Mucosa of descending colon (tissue), 3 donors: ENCODE data around the gene MYL11. TPM values are rescaled to one million over a fixed set of nuclear protein-coding genes. Genes with fewer than 3 reads are reported as not detected.

Source experiments
- ATAC-seq: fragments of 200-7000 bp; cut with Tn5 transposase; one replicate; pipeline ENCODE4 v1.9.1; 2020; ENCODE audit warnings: mild to moderate bottlenecking, moderate library complexity
- DNase-seq, 3 donors: peaks; one replicate each; pipeline ENCODE4 v3.0.0-alpha.2; 2020
- H3K36me3 ChIP-seq: fragments of 200-600 bp; one replicate; pipeline ENCODE4 v1.8.0; 2021; ENCODE audit warnings: low read depth, mild to moderate bottlenecking
- H3K4me1 ChIP-seq: fragments of 200-600 bp; one replicate; pipeline ENCODE4 v1.8.0; 2021; ENCODE audit warnings: low read depth, mild to moderate bottlenecking
- H3K4me3 ChIP-seq: fragments of 200-600 bp; one replicate; pipeline ENCODE4 v1.8.0; 2021; ENCODE audit warnings: mild to moderate bottlenecking
- H3K9me3 ChIP-seq: fragments of 200-600 bp; one replicate; pipeline ENCODE4 v1.8.0; 2021; ENCODE audit warnings: mild to moderate bottlenecking
- intact Hi-C, 2 donors: fragments of 100-400 bp; cut with DNase I in 1 of 2; cut with micrococcal nuclease in 1 of 2; formaldehyde crosslinking; loops; one replicate each; pipeline versions ENCODE4 v1.11.0 to v1.11.1; 2022; cut with DNase I, micrococcal nuclease
- total RNA-seq, 3 donors: library from RNA; stranded (reverse); fragmentation: NEBNext Ultra II Directional in 2 of 3; extraction: Animal tissue kit (Norgen Biotek cat#: 25700) in 2 of 3; gene quantifications; one replicate each; pipeline versions ENCODE4 v1.2.1 to v1.2.4, GENCODE V29; 2021 to 2023
- TF ChIP-seq, protein P1 (sequence below): fragments of 200-600 bp; IDR thresholded peaks from one replicate; pipeline ENCODE4 v1.8.0; 2022; ENCODE audit warnings: antibody characterized with exemption, mild to moderate bottlenecking
- donor health status: DM: no; HTN: no; CAD: no; lungs with moderate emphysema.
- donor health status: DM: no; HTN: no; CAD: no.
- donor health status: DM: no; HTN: yes; CAD: no.

MYL11 gene
- total RNA-seq, 3 donors from 2014 or later, result 1.1 to 1.6 TPM; not detected in 1

- H3K4me3 ChIP-seq, result no peak overlapping the region
- DNase-seq, result peak in 2 of 3 donors; percentile 29 to 43
- intact Hi-C loops, result no loop called here
- peaks cover 16% of the 10 kb centered on the region for H3K4me1 ChIP-seq
- H3K36me3 ChIP-seq, result no peaks in the 10 kb centered on the region
- no peak for ATAC-seq
- H3K9me3 ChIP-seq, result no peaks in the 10 kb centered on the region
- TF ChIP-seq, protein P1, sequence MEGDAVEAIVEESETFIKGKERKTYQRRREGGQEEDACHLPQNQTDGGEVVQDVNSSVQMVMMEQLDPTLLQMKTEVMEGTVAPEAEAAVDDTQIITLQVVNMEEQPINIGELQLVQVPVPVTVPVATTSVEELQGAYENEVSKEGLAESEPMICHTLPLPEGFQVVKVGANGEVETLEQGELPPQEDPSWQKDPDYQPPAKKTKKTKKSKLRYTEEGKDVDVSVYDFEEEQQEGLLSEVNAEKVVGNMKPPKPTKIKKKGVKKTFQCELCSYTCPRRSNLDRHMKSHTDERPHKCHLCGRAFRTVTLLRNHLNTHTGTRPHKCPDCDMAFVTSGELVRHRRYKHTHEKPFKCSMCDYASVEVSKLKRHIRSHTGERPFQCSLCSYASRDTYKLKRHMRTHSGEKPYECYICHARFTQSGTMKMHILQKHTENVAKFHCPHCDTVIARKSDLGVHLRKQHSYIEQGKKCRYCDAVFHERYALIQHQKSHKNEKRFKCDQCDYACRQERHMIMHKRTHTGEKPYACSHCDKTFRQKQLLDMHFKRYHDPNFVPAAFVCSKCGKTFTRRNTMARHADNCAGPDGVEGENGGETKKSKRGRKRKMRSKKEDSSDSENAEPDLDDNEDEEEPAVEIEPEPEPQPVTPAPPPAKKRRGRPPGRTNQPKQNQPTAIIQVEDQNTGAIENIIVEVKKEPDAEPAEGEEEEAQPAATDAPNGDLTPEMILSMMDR, result no peak
Observed at GRCh38 chr16:30357715-30358576, 16.7 kb upstream of the MYL11 start.

DNA sequence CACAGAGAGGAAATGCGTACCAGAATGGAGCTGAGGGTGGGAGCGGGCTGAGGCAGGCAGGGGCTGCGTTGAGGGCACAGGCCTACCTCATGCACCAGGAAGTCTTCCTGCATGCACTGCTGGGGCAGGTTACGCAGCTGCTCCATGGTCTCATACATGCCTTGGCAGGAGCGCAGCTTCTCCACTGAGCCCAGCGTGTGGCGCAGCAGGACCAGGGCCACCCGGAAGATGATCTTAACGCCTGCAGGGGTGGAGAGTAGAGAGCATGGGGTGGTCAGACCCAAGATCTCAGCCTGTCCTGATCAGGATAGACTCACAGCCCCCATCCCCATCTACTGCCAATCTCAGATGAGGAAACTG is 16.0 kb upstream of the MYL11 start:
- ATAC-seq, result no peak
- intact Hi-C loops, result no loop called here
- H3K36me3 ChIP-seq, result no peaks in the 10 kb centered on the region
- peak in 1 of 3 donors; percentile 42 for DNase-seq
- no peaks in the 10 kb centered on the region for H3K9me3 ChIP-seq
- peaks cover 16% of the 10 kb centered on the region for H3K4me1 ChIP-seq
- no peak overlapping the region for H3K4me3 ChIP-seq
- TF ChIP-seq, protein P1, result no peak

DNA sequence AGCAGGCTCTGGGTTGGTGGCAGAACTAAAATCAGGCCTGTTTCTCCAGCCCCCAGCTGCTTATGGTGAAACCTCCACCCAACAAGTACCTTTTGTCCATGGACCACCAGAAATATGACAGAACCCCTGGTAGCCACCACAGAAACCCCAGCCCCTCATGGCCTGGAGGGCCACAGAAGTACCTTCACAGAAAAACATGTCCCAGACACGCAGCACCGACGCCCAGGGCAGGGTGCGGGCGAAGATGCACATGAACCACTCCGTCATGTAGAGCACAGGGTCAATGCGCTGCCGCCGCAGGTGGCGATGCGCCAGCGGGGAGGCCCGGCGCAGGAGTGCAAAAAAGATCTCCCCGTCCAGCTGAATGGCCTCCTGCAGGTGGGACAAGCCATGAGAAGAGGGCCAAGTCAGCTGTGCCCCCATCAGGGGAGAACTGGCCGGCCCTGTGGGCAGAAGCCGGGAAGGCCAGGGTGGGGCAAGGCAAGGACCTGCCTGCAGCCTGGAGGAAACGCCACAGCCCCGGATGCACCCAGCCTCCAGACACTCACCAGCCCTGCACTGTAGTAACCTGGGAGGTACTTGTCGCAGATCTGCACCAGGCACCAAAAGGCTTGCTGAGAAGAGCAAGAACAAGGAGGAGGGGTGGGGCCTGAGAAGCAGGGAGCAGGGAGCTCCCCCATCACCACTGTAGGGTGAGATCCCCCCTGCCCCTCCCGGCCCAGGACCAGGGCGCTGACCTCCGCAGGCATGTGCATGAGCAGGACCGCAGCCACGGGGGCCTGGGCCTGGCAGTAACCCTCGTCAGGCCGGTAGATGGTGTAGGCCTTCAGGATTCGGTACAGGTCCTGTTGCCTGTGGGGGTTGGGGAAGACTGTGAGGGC is 15.4 kb upstream of the MYL11 start:
- ATAC-seq (no peak), DNase-seq (no peak)
- TF ChIP-seq, protein P1, result no peak
- no peaks in the 10 kb centered on the region for H3K36me3 ChIP-seq
- peaks cover 9% of the 10 kb centered on the region for H3K4me1 ChIP-seq
- H3K9me3 ChIP-seq, result no peaks in the 10 kb centered on the region
- H3K4me3 ChIP-seq, result no peak overlapping the region
- intact Hi-C loops, result no loop called here

- ATAC-seq, result no peak
- TF ChIP-seq, protein P1, result no peak
- no peak overlapping the region for H3K4me3 ChIP-seq
- intact Hi-C loops, result no loop called here
- peaks cover 6% of the 10 kb centered on the region for H3K4me1 ChIP-seq
- no peak for DNase-seq
- H3K36me3 ChIP-seq, result no peaks in the 10 kb centered on the region
- H3K9me3 ChIP-seq, result no peaks in the 10 kb centered on the region
Observed at GRCh38 chr16:30359871-30360170, 14.8 kb upstream of the MYL11 start.

GRCh38 chr16:30361180-30361579 is 13.4 kb upstream of the MYL11 start:
- no peaks in the 10 kb centered on the region for H3K36me3 ChIP-seq
- no peak for DNase-seq
- peaks cover 5% of the 10 kb centered on the region for H3K4me1 ChIP-seq
- no peak overlapping the region for H3K4me3 ChIP-seq
- TF ChIP-seq, protein P1, result no peak
- no peaks in the 10 kb centered on the region for H3K9me3 ChIP-seq
- no peak for ATAC-seq
- intact Hi-C loops, result no loop called here
